GM12878 (cell line): ENCODE measurements around the gene ZNF618. TPM values are rescaled to one million over a fixed set of nuclear protein-coding genes. Genes with fewer than 3 reads are reported as not detected.

ENCODE experiments used
- ATAC-seq: fragments of 200-7000 bp; cut with Tn5 transposase; 3 replicates; pipeline ENCODE4 v1.9.1; 2020; ENCODE audit warnings: mild to moderate bottlenecking, moderate library complexity
- BruUV-seq: library from RNA; stranded (reverse); fragments of 400-500 nt; replicated peaks from 2 replicates; lab custom pipeline; 2021; lab: Mats Ljungman, UMichigan
- CTCF ChIA-PET: fragments of 300-600 bp; sonication (Branson Sonifier 250); formaldehyde crosslinking; extraction: SDS; loops from one replicate; lab custom pipeline; 2021; ENCODE audit warnings: inconsistent platforms; lab: Yijun Ruan, JAX
- POLR2A ChIA-PET: fragments of 350-600 bp; formaldehyde crosslinking; extraction: SDS; loops from one replicate; lab custom pipeline; 2021; ENCODE audit warnings: inconsistent platforms; lab: Charles Lee
- RAD21 ChIA-PET: fragments of 300-600 bp; sonication (Branson Sonifier 250); formaldehyde crosslinking; loops from one replicate; lab custom pipeline; 2023; ENCODE audit warnings: antibody characterized with exemption; ENCODE audit not compliant: unreplicated experiment; lab: Charles Lee
- SMC1A ChIA-PET: fragments of 300-600 bp; sonication (Branson Sonifier 250); formaldehyde crosslinking; loops from one replicate; lab custom pipeline; 2023; ENCODE audit not compliant: unreplicated experiment, uncharacterized antibody; lab: Charles Lee
- DNase-seq: peaks from one replicate; pipeline ENCODE4 v3.0.0-alpha.2; 2011; ENCODE audit warnings: low read depth, low spot score
- FAIRE-seq: peaks from 3 replicates; lab custom pipeline; 2011; peaks lifted over from hg19 to GRCh38; lab: Jason Lieb, UNC
- H2AFZ ChIP-seq: 2 replicates; pipeline ENCODE4 v1.6.0; 2011; ENCODE audit warnings: low read depth, low read length, control low read depth; ENCODE audit not compliant: control insufficient read depth
- H3K27ac ChIP-seq: 2 replicates; pipeline ENCODE4 v1.5.1; 2011; ENCODE audit warnings: control low read depth; ENCODE audit not compliant: control insufficient read depth, insufficient read depth
- H3K27me3 ChIP-seq, 2 experiments: replicated peaks in 1 of 2; 2 replicates each; pipeline versions ENCODE4 v1.6.0 to v1.6.1; 2011; ENCODE audit warnings: low read length in 1 of 2; ENCODE audit not compliant: control insufficient read depth in 2 of 2, insufficient read depth in 2 of 2
- H3K36me3 ChIP-seq, 2 experiments: 2 replicates each; pipeline ENCODE4 v1.5.1; 2011; ENCODE audit warnings: low read length in 1 of 2; ENCODE audit not compliant: control insufficient read depth in 2 of 2, insufficient read depth in 2 of 2
- H3K4me1 ChIP-seq: 2 replicates; pipeline ENCODE4 v1.6.1; 2011; ENCODE audit warnings: mild to moderate bottlenecking, low read length, moderate library complexity, mixed read lengths; ENCODE audit not compliant: control insufficient read depth, insufficient read depth
- H3K4me2 ChIP-seq: 2 replicates; pipeline ENCODE4 v1.6.0; 2011; ENCODE audit warnings: control low read depth; ENCODE audit not compliant: control insufficient read depth, insufficient read depth
- H3K4me3 ChIP-seq: fragments of 200-600 bp; sonication (generic); 2 replicates; pipeline ENCODE4 v1.5.1; 2016
- H3K79me2 ChIP-seq: 2 replicates; pipeline ENCODE4 v1.6.0; 2011; ENCODE audit warnings: low read length; ENCODE audit not compliant: control insufficient read depth, insufficient read depth
- H3K9ac ChIP-seq: 2 replicates; pipeline ENCODE4 v1.8.0; 2011; ENCODE audit warnings: low read length, control low read depth, mixed read lengths; ENCODE audit not compliant: control insufficient read depth, insufficient read depth
- H3K9me3 ChIP-seq: replicated peaks from 3 replicates; pipeline ENCODE4 v1.5.1; 2011; ENCODE audit warnings: mild to moderate bottlenecking, low read length; ENCODE audit not compliant: control insufficient read depth, insufficient read depth
- H4K20me1 ChIP-seq: 2 replicates; pipeline ENCODE4 v1.6.0; 2011; ENCODE audit not compliant: control insufficient read depth, insufficient read depth
- HDGF ChIP-seq: fragments of 450-650 bp; IDR thresholded peaks from 2 replicates; pipeline ENCODE4 v1.6.1; 2016; ENCODE audit warnings: antibody characterized with exemption
- SIN3A ChIP-seq: IDR thresholded peaks from 2 replicates; pipeline ENCODE4 v1.6.1; 2012; ENCODE audit warnings: low read depth, low read length, improper control_type of control experiment
- SMAD5 ChIP-seq: IDR thresholded peaks from 2 replicates; pipeline ENCODE4 v1.6.1; 2016; ENCODE audit warnings: antibody characterized with exemption, low read depth
- YY1 ChIP-seq: IDR thresholded peaks from 2 replicates; pipeline ENCODE4 v1.6.1; 2011; ENCODE audit warnings: low read depth, mild to moderate bottlenecking, low read length
- WGBS: methylation state at CpG from one replicate; pipeline ENCODE4 v1.1.6; 2016; ENCODE audit warnings: low lambda C conversion rate; ENCODE audit not compliant: insufficient replicate concordance, insufficient coverage; ENCODE audit errors: missing lambda C conversion rate; 5-methylcytosine and 5-hydroxymethylcytosine counted together
- in situ Hi-C: fragments of 300-500 bp; cut with MboI; formaldehyde crosslinking; loops from 9 replicates; pipeline ENCODE4 v1.14.3; 2018; ENCODE audit warnings: mixed read lengths
- intact Hi-C: fragments of 100-400 bp; cut with micrococcal nuclease; formaldehyde crosslinking; loops from one replicate; pipeline ENCODE4 v1.14.2; 2022; ENCODE audit not compliant: unreplicated experiment
- polyA plus RNA-seq, 11 experiments: library from polyadenylated mRNA; depleted of rRNA in 4 of 11; unstranded in 6 of 11; stranded (reverse) in 5 of 11; fragments of >200 nt; fragmentation: Nextera tagmentation in 4 of 11; fragmentation: Illumina TruSeq in 1 of 11; extraction: Ambion mirVana in 4 of 11; extraction: Trizol in 1 of 11; gene quantifications; 1 replicate in 1 of 11; 2 replicates in 10 of 11; pipeline versions ENCODE4 v1.2.1 to v1.2.3, GENCODE V29; 2011 to 2016; ENCODE audit warnings: inconsistent platforms in 2 of 11, missing spikeins in 2 of 11, low read depth in 1 of 11
- total RNA-seq, 4 experiments: library from RNA; depleted of rRNA in 3 of 4; stranded (reverse); fragments of >200 nt in 3 of 4; fragmentation: Illumina TruSeq in 1 of 4; extraction: Trizol in 1 of 4; gene quantifications; 2 replicates each; pipeline versions ENCODE4 v1.2.1 to v1.2.3, GENCODE V29; 2013 to 2021
- TF ChIP-seq, protein P1 (sequence below): fragments of 450-650 bp; formaldehyde crosslinking; IDR thresholded peaks from 2 replicates; pipeline ENCODE4 v1.5.0; 2022; ENCODE audit warnings: mild to moderate bottlenecking, missing genetic modification characterization
- TF ChIP-seq, protein P2 (sequence below): IDR thresholded peaks from 2 replicates; pipeline ENCODE4 v1.6.1; 2012; ENCODE audit warnings: low read depth, low read length, improper control_type of control experiment

The ZNF618 gene
- total and polyA plus RNA-seq, 10 of the 15 experiments (the other 5 are each of a cell fraction or from before 2014, with no cell fraction given): 0.01 to 0.24 (median 0.06) TPM; not detected in 2

DNA sequence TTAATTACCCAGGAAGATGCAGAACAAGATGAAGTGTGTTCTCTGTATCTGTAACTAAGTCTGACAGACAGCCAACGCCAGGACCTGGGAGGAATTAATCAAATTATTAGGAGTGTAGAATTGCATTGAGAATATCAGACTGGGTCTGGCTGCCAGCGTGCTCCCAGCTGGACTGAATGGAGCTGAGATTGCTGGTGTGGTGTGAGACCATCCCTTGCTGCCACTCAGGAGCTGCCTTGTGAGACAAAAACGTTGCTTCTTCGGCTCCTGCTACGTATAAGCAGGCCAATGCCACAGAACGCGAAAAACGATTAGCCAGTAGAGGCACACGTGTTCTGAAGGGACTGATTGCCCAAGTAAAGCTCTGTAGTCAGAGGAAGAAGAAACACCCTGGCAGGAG, 135.2 kb downstream of the ZNF618 start:
- H3K9me3 ChIP-seq: no peaks in the 10 kb centered on the region
- no peak for DNase-seq
- no peaks in the 10 kb centered on the region; the same call in 1 of the 2 replicates for H3K4me1 ChIP-seq
- SMC1A ChIA-PET: no interaction called here
- TF ChIP-seq HDGF (no peak), SIN3A (no peak), SMAD5 (no peak), YY1 (no peak)
- TF ChIP-seq, protein P1, sequence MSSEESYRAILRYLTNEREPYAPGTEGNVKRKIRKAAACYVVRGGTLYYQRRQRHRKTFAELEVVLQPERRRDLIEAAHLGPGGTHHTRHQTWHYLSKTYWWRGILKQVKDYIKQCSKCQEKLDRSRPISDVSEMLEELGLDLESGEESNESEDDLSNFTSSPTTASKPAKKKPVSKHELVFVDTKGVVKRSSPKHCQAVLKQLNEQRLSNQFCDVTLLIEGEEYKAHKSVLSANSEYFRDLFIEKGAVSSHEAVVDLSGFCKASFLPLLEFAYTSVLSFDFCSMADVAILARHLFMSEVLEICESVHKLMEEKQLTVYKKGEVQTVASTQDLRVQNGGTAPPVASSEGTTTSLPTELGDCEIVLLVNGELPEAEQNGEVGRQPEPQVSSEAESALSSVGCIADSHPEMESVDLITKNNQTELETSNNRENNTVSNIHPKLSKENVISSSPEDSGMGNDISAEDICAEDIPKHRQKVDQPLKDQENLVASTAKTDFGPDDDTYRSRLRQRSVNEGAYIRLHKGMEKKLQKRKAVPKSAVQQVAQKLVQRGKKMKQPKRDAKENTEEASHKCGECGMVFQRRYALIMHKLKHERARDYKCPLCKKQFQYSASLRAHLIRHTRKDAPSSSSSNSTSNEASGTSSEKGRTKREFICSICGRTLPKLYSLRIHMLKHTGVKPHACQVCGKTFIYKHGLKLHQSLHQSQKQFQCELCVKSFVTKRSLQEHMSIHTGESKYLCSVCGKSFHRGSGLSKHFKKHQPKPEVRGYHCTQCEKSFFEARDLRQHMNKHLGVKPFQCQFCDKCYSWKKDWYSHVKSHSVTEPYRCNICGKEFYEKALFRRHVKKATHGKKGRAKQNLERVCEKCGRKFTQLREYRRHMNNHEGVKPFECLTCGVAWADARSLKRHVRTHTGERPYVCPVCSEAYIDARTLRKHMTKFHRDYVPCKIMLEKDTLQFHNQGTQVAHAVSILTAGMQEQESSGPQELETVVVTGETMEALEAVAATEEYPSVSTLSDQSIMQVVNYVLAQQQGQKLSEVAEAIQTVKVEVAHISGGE (CRISPR knock-in tag): no peak
- TF ChIP-seq, protein P2, sequence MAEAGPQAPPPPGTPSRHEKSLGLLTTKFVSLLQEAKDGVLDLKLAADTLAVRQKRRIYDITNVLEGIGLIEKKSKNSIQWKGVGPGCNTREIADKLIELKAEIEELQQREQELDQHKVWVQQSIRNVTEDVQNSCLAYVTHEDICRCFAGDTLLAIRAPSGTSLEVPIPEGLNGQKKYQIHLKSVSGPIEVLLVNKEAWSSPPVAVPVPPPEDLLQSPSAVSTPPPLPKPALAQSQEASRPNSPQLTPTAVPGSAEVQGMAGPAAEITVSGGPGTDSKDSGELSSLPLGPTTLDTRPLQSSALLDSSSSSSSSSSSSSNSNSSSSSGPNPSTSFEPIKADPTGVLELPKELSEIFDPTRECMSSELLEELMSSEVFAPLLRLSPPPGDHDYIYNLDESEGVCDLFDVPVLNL: no peak
- TF ChIP-seq, all 136 proteins: peak for 0
- FAIRE-seq (no peak), ATAC-seq (no peak)
- RAD21 ChIA-PET: no interaction called here
- in situ Hi-C loops (no loop called here), intact Hi-C loops (no loop called here)
- no peak overlapping the region for H3K27ac ChIP-seq
- no TSS peak for BruUV-seq
- H2AFZ ChIP-seq: no peak overlapping the region
- no peak overlapping the region for H3K4me3 ChIP-seq
- H3K36me3 ChIP-seq: no peaks in the 10 kb centered on the region
- H3K4me2 ChIP-seq: no peak overlapping the region
- no peaks in the 10 kb centered on the region for H4K20me1 ChIP-seq
- H3K79me2 ChIP-seq: no peaks in the 10 kb centered on the region
- 3% methylated on average over 9 of the region's 9 CpGs for WGBS
- CTCF ChIA-PET: no interaction called here
- POLR2A ChIA-PET: no interaction called here
- no peak overlapping the region for H3K9ac ChIP-seq
- no peaks in the 10 kb centered on the region; a peak in 3 of 4 replicates for H3K27me3 ChIP-seq
